ENCODE data around the gene NR1H4. TPM values are rescaled to one million over a fixed set of nuclear protein-coding genes. Genes with fewer than 3 reads are reported as not detected.

NR1H4 gene
- total and polyA plus RNA-seq, 2 of the 13 experiments (the other 11 are each of a cell fraction or from before 2014, with no cell fraction given): 27.3 to 114 TPM

- TF ChIP-seq ZBTB34 (CRISPR knock-in tag; IDR thresholded peaks at IDR 0.05) (peak; percentile 79; the same call in 1 of the 2 replicates), TEAD2 (CRISPR knock-in tag; IDR thresholded peaks at IDR 0.05) (no peak), ZNF720 (CRISPR knock-in tag; IDR thresholded peaks at IDR 0.05) (no peak), SRSF1 (optimal IDR thresholded peaks at IDR 0.05; ENCODE audit: low read depth, low read length) (no peak), RFX3 (CRISPR knock-in tag; IDR thresholded peaks at IDR 0.05) (0 out of 2 replicates have a peak, but pooled peaks have one; percentile 19), ZNF276 (CRISPR knock-in tag; IDR thresholded peaks at IDR 0.05; ENCODE audit: low read depth) (no peak), HIVEP1 (CRISPR knock-in tag; IDR thresholded peaks at IDR 0.05) (no peak), TERF1 (CRISPR knock-in tag; IDR thresholded peaks at IDR 0.05) (no peak), ZNF331 (CRISPR knock-in tag; IDR thresholded peaks at IDR 0.05) (peak; percentile 91), TP53 (CRISPR knock-in tag; conservative IDR thresholded peaks at IDR 0.05) (0 out of 2 replicates have a peak, but pooled peaks have one; percentile 44), DZIP1 (CRISPR knock-in tag; IDR thresholded peaks at IDR 0.05) (no peak), FLYWCH1 (CRISPR knock-in tag; IDR thresholded peaks at IDR 0.05) (no peak), ZBTB39 (CRISPR knock-in tag; IDR thresholded peaks at IDR 0.05) (no peak), ZFP82 (CRISPR knock-in tag; IDR thresholded peaks at IDR 0.05; ENCODE audit: borderline replicate concordance) (no peak), ZNF343 (CRISPR knock-in tag; IDR thresholded peaks at IDR 0.05) (no peak), ZNF781 (CRISPR knock-in tag; IDR thresholded peaks at IDR 0.05; ENCODE audit: borderline replicate concordance, not compliant biosample characterization) (peak; percentile 42), GRHL1 (CRISPR knock-in tag; conservative IDR thresholded peaks at IDR 0.05) (no peak), KLF11 (CRISPR knock-in tag; IDR thresholded peaks at IDR 0.05) (no peak)
Measured at GRCh38 chr12:100437038-100437841, 36.4 kb upstream of the NR1H4 start (continued).
